ENCODE data around the gene PAX3.

GRCh38 chr2:222250313-222250712, 48.5 kb downstream of the PAX3 start:
- no peak for TF ChIP-seq CTCF (IDR thresholded peaks at IDR 0.05; ENCODE audit: low read depth, low read length)
- TF ChIP-seq EZH2phosphoT487 (IDR thresholded peaks at IDR 0.05; ENCODE audit: low read depth) = no peak

All from OCI-LY3 (cell line).